ENCODE measurements around the gene SLC25A48.
"Not testable (repeated sequence)": the region's sequence is repeated elsewhere in the genome, so short reads cannot be mapped to it uniquely, and the experiment has no call there.

The SLC25A48 gene

GRCh38 chr5:135857630-135858311 lies 23.3 kb downstream of the SLC25A48 start:
- H3K27me3 Mint-ChIP-seq (ENCODE audit: low read depth): peaks cover 3% of the 10 kb centered on the region
- no peaks in the 10 kb centered on the region for H3K36me3 Mint-ChIP-seq (ENCODE audit: low read depth)
- H3K4me3 Mint-ChIP-seq: no peak overlapping the region
- H3K9me3 Mint-ChIP-seq: no peaks in the 10 kb centered on the region
- no peaks in the 10 kb centered on the region for H3K4me1 Mint-ChIP-seq (ENCODE audit: low read depth)
- no peak for DNase-seq (ENCODE audit: low spot score)
- no peak overlapping the region for H3K27ac Mint-ChIP-seq

GRCh38 chr5:135859186-135859585 lies 24.7 kb downstream of the SLC25A48 start:
- H3K27me3 Mint-ChIP-seq (ENCODE audit: low read depth); H3K4me3 Mint-ChIP-seq; DNase-seq (ENCODE audit: low spot score); H3K9me3 Mint-ChIP-seq; H3K4me1 Mint-ChIP-seq (ENCODE audit: low read depth); H3K27ac Mint-ChIP-seq; H3K36me3 Mint-ChIP-seq (ENCODE audit: low read depth): not testable (repeated sequence)

- H3K9me3 Mint-ChIP-seq: no peaks in the 10 kb centered on the region
Observed at GRCh38 chr5:135859641-135860040, 25.2 kb downstream of the SLC25A48 start.

GRCh38 chr5:135861641-135862040 lies 27.2 kb downstream of the SLC25A48 start:
- DNase-seq (ENCODE audit: low spot score): no peak
- Mint-ChIP-seq H3K9me3 (no peaks in the 10 kb centered on the region), H3K4me1 (ENCODE audit: low read depth) (no peaks in the 10 kb centered on the region), H3K27ac (no peak overlapping the region), H3K4me3 (no peak overlapping the region), H3K36me3 (ENCODE audit: low read depth) (no peaks in the 10 kb centered on the region), H3K27me3 (ENCODE audit: low read depth) (peaks cover 4% of the 10 kb centered on the region)

More at GRCh38 chr5:135859641-135860040, 25.2 kb downstream of the SLC25A48 start:
- Mint-ChIP-seq H3K27me3 (ENCODE audit: low read depth) (peaks cover 6% of the 10 kb centered on the region), H3K36me3 (ENCODE audit: low read depth) (no peaks in the 10 kb centered on the region), H3K27ac (no peak overlapping the region), H3K4me3 (no peak overlapping the region), H3K4me1 (ENCODE audit: low read depth) (no peaks in the 10 kb centered on the region)
- no peak for DNase-seq (ENCODE audit: low spot score)

GRCh38 chr5:135862086-135862485 lies 27.6 kb downstream of the SLC25A48 start:
- Mint-ChIP-seq H3K36me3 (ENCODE audit: low read depth) (no peaks in the 10 kb centered on the region), H3K4me3 (no peak overlapping the region), H3K27ac (no peak overlapping the region), H3K9me3 (no peaks in the 10 kb centered on the region), H3K4me1 (ENCODE audit: low read depth) (no peaks in the 10 kb centered on the region), H3K27me3 (ENCODE audit: low read depth) (peaks cover 4% of the 10 kb centered on the region)
- DNase-seq (ENCODE audit: low spot score): no peak

GRCh38 chr5:135862744-135863143 lies 28.3 kb downstream of the SLC25A48 start:
- H3K4me1 Mint-ChIP-seq (ENCODE audit: low read depth): no peaks in the 10 kb centered on the region
- no peak for DNase-seq (ENCODE audit: low spot score)
- H3K36me3 Mint-ChIP-seq (ENCODE audit: low read depth): no peaks in the 10 kb centered on the region
- no peak overlapping the region for H3K4me3 Mint-ChIP-seq
- H3K27ac Mint-ChIP-seq: no peak overlapping the region
- no peaks in the 10 kb centered on the region for H3K9me3 Mint-ChIP-seq
- peaks cover 5% of the 10 kb centered on the region for H3K27me3 Mint-ChIP-seq (ENCODE audit: low read depth)

GRCh38 chr5:135864503-135865435 lies 30.3 kb downstream of the SLC25A48 start:
- no peak for DNase-seq (ENCODE audit: low spot score)
- Mint-ChIP-seq H3K27ac (no peak overlapping the region), H3K36me3 (ENCODE audit: low read depth) (no peaks in the 10 kb centered on the region), H3K4me1 (ENCODE audit: low read depth) (no peaks in the 10 kb centered on the region), H3K9me3 (no peaks in the 10 kb centered on the region), H3K27me3 (ENCODE audit: low read depth) (peaks cover 10% of the 10 kb centered on the region), H3K4me3 (no peak overlapping the region)

- Mint-ChIP-seq H3K27me3 (ENCODE audit: low read depth) (peaks cover 10% of the 10 kb centered on the region), H3K9me3 (no peaks in the 10 kb centered on the region), H3K4me1 (ENCODE audit: low read depth) (no peaks in the 10 kb centered on the region), H3K4me3 (no peak overlapping the region), H3K36me3 (ENCODE audit: low read depth) (no peaks in the 10 kb centered on the region), H3K27ac (no peak overlapping the region)
- no peak for DNase-seq (ENCODE audit: low spot score)
Observed at GRCh38 chr5:135866016-135866415, 31.6 kb downstream of the SLC25A48 start.

- Mint-ChIP-seq H3K4me3 (no peak overlapping the region), H3K27me3 (ENCODE audit: low read depth) (peaks cover 13% of the 10 kb centered on the region), H3K9me3 (no peaks in the 10 kb centered on the region), H3K36me3 (ENCODE audit: low read depth) (no peaks in the 10 kb centered on the region), H3K27ac (no peak overlapping the region), H3K4me1 (ENCODE audit: low read depth) (no peaks in the 10 kb centered on the region)
- no peak for DNase-seq (ENCODE audit: low spot score)
Observed at GRCh38 chr5:135867599-135867998, 33.1 kb downstream of the SLC25A48 start.

- H3K4me1 Mint-ChIP-seq (ENCODE audit: low read depth): no peaks in the 10 kb centered on the region
- DNase-seq (ENCODE audit: low spot score): no peak
- no peak overlapping the region for H3K27ac Mint-ChIP-seq
- H3K9me3 Mint-ChIP-seq: no peaks in the 10 kb centered on the region
- H3K4me3 Mint-ChIP-seq: no peak overlapping the region
- H3K27me3 Mint-ChIP-seq (ENCODE audit: low read depth): peaks cover 11% of the 10 kb centered on the region
- no peaks in the 10 kb centered on the region for H3K36me3 Mint-ChIP-seq (ENCODE audit: low read depth)
Observed at GRCh38 chr5:135868681-135869080, 34.2 kb downstream of the SLC25A48 start.

GRCh38 chr5:135869276-135869675 lies 34.8 kb downstream of the SLC25A48 start:
- Mint-ChIP-seq H3K27ac (no peak overlapping the region), H3K27me3 (ENCODE audit: low read depth) (peaks cover 8% of the 10 kb centered on the region), H3K9me3 (no peaks in the 10 kb centered on the region), H3K36me3 (ENCODE audit: low read depth) (no peaks in the 10 kb centered on the region), H3K4me3 (no peak overlapping the region), H3K4me1 (ENCODE audit: low read depth) (no peaks in the 10 kb centered on the region)
- DNase-seq (ENCODE audit: low spot score): no peak

- no peak for DNase-seq (ENCODE audit: low spot score)
- no peaks in the 10 kb centered on the region for H3K9me3 Mint-ChIP-seq
Observed at GRCh38 chr5:135869935-135870334, 35.5 kb downstream of the SLC25A48 start.

GRCh38 chr5:135871268-135871915 lies 36.9 kb downstream of the SLC25A48 start:
- Mint-ChIP-seq H3K4me1 (ENCODE audit: low read depth) (no peaks in the 10 kb centered on the region), H3K27me3 (ENCODE audit: low read depth) (peaks cover 8% of the 10 kb centered on the region), H3K27ac (no peak overlapping the region), H3K9me3 (no peaks in the 10 kb centered on the region), H3K4me3 (no peak overlapping the region), H3K36me3 (ENCODE audit: low read depth) (no peaks in the 10 kb centered on the region)
- no peak for DNase-seq (ENCODE audit: low spot score)

More at GRCh38 chr5:135869935-135870334, 35.5 kb downstream of the SLC25A48 start:
- Mint-ChIP-seq H3K36me3 (ENCODE audit: low read depth) (no peaks in the 10 kb centered on the region), H3K27me3 (ENCODE audit: low read depth) (peaks cover 8% of the 10 kb centered on the region), H3K4me3 (no peak overlapping the region), H3K4me1 (ENCODE audit: low read depth) (no peaks in the 10 kb centered on the region), H3K27ac (no peak overlapping the region)

- H3K27me3 Mint-ChIP-seq (ENCODE audit: low read depth): peaks cover 3% of the 10 kb centered on the region
- no peak overlapping the region for H3K27ac Mint-ChIP-seq
- no peaks in the 10 kb centered on the region for H3K4me1 Mint-ChIP-seq (ENCODE audit: low read depth)
- DNase-seq (ENCODE audit: low spot score): no peak
- H3K9me3 Mint-ChIP-seq: no peaks in the 10 kb centered on the region
- H3K36me3 Mint-ChIP-seq (ENCODE audit: low read depth): no peaks in the 10 kb centered on the region
- H3K4me3 Mint-ChIP-seq: no peak overlapping the region
Observed at GRCh38 chr5:135873831-135874230, 39.4 kb downstream of the SLC25A48 start.
